ENCODE data around the gene UVSSA. TPM values are rescaled to one million over a fixed set of nuclear protein-coding genes. Genes with fewer than 3 reads are reported as not detected.

UVSSA gene
- polyA plus RNA-seq, 6 donors from 2014 or later: 2.0 to 5.6 (median 3.0) TPM

DNA sequence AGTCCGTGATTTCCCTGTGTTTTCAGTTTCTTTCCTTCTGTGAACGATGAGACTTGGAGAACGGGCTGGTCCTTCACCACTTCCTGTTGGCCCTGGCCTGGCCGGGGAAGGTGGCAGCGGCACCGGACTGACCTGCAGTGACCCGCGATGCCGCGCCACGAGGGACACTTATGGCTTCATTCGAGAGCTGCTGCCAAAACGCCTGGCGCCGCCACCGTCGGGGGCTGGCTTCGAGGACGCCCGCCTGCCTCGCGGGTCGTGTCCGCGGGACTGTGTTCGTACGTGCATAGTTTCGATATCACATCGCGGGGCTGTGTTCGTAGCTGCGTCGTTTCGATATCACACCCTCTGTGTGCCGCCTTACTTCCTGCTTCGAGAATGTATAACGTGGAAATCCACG lies 7.5 kb upstream of the UVSSA start:
- Mint-ChIP-seq H3K4me1 (peaks cover 2 to 11% (median 2%) of the 10 kb centered on the region in 3 donors), H3K36me3 (peaks cover 14 to 20% of the 10 kb centered on the region in 2 donors), H3K4me3 (no peak overlapping the region), H3K27ac (no peak overlapping the region), H3K9me3 (no peaks in the 10 kb centered on the region), H3K27me3 (no peaks in the 10 kb centered on the region)
- ATAC-seq (ENCODE audit: low read depth in 2 of 2) (no peak), DNase-seq (no peak)

DNA sequence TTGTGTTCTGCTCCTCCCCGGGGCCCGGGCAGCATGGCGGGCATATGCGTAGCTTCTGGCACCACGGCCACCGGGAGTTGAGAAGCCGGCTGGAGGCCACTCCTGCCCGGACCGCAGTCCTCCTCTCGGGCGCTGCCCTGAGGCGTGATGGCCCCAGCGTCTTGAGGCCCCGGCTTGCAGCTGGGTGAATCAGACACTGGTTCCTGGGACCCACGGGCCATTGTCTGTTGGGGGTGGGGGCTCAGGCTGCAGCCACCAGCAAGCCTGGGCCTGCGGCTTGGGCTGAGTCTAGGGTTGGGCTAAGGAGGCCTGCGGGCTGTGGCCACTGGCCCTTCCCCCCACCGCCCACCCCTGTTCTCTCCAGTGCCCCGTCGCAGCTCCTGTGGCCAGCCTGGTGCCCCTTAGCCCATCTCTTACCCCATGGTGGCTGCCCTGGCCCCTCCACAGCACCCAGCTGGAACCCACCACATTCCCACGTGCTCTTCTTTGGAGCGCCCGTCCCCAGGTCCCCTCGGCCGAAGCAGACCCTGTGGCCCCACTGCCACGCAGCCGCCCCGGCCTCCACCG lies 6.7 kb upstream of the UVSSA start:
- no peak for ATAC-seq (ENCODE audit: low read depth in 2 of 2)
- no peak for DNase-seq
- Mint-ChIP-seq H3K27me3 (no peaks in the 10 kb centered on the region), H3K9me3 (no peaks in the 10 kb centered on the region), H3K4me3 (no peak overlapping the region), H3K27ac (no peak overlapping the region), H3K4me1 (peaks cover 9 to 17% (median 10%) of the 10 kb centered on the region in 3 donors), H3K36me3 (peaks cover 14 to 20% of the 10 kb centered on the region in 2 donors)

DNA sequence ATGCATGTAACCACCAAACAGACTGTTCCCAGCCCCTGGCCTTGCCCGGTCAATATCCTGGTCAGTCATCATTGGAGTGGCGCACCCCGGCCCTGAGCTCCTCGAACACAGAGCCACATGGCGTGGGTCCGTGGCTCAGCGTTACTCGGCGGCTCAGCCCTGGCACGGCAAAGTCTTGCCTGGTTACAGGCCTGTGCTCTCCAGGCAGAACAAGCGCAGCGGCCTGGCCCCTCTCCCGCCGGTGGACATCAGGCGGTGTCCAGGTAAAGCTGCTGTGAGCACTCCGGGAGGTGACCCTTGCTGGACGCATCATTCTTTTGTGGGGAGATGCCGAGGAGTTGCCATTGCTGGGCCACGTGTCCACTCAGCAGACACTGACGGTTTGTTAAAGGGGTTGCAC lies 6.1 kb upstream of the UVSSA start:
- H3K36me3 Mint-ChIP-seq: peaks cover 14 to 20% of the 10 kb centered on the region in 2 donors
- no peak overlapping the region for H3K4me3 Mint-ChIP-seq
- peaks cover 14 to 21% (median 15%) of the 10 kb centered on the region in 3 donors for H3K4me1 Mint-ChIP-seq
- H3K27me3 Mint-ChIP-seq: no peaks in the 10 kb centered on the region
- no peaks in the 10 kb centered on the region for H3K9me3 Mint-ChIP-seq
- DNase-seq: no peak
- no peak overlapping the region for H3K27ac Mint-ChIP-seq
- no peak for ATAC-seq (ENCODE audit: low read depth in 2 of 2)

DNA sequence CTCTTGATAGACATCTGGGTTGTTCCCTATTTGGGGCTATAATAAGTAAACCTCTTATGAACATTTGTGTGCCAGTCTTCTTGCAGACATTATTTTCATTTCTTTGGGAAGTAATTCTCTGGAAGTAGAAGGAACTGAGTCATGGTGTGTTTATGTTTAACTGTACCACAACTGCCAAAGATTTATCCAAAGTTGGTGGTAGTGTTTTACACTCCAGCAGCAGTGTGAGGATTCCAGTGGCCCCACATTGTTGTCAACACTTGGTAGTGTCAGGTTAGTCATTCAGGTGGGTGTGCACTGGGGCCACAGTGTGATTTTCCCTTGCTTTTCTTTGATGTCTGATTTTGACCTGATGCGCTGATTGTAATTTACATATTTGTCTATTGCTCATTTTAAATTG lies 5.0 kb upstream of the UVSSA start:
- ATAC-seq (ENCODE audit: low read depth in 2 of 2) (no peak), DNase-seq (no peak)
- Mint-ChIP-seq H3K36me3 (peaks cover 13 to 17% of the 10 kb centered on the region in 2 donors), H3K27ac (no peak overlapping the region), H3K9me3 (no peaks in the 10 kb centered on the region), H3K4me3 (peak overlapping the region in 1 of 8 donors; percentile 24), H3K27me3 (no peaks in the 10 kb centered on the region), H3K4me1 (peaks cover 15 to 22% (median 17%) of the 10 kb centered on the region in 3 donors)

DNA sequence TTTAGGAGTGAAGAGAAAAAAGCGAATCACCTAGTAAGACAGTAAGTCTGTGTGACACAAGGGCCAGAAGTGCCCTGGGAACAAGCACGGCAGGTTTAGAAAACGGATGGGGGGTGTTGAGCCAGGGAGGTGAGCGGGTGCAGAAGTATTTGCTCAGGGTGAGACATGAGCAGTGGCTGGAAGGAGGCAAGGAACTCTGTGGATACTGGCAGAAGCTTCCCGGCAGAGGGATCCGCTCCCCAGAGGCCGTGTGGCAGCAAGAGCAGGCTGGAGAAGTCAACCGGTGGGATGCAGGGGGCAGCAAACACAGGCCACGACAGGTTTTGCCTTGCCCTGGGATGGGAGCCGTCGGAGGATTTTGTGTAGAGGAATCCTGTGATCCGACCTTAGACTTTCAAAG lies 2.3 kb upstream of the UVSSA start:
- H3K36me3 Mint-ChIP-seq: no peaks in the 10 kb centered on the region
- DNase-seq: no peak
- no peak for ATAC-seq (ENCODE audit: low read depth in 2 of 2)
- no peaks in the 10 kb centered on the region for H3K9me3 Mint-ChIP-seq
- no peaks in the 10 kb centered on the region for H3K27me3 Mint-ChIP-seq
- H3K4me1 Mint-ChIP-seq: peaks cover 26 to 33% (median 30%) of the 10 kb centered on the region in 3 donors
- peak overlapping the region; percentile 71 to 97 (median 88) for H3K4me3 Mint-ChIP-seq
- H3K27ac Mint-ChIP-seq: peak overlapping the region in 2 of 6 donors; percentile 86 to 94

DNA sequence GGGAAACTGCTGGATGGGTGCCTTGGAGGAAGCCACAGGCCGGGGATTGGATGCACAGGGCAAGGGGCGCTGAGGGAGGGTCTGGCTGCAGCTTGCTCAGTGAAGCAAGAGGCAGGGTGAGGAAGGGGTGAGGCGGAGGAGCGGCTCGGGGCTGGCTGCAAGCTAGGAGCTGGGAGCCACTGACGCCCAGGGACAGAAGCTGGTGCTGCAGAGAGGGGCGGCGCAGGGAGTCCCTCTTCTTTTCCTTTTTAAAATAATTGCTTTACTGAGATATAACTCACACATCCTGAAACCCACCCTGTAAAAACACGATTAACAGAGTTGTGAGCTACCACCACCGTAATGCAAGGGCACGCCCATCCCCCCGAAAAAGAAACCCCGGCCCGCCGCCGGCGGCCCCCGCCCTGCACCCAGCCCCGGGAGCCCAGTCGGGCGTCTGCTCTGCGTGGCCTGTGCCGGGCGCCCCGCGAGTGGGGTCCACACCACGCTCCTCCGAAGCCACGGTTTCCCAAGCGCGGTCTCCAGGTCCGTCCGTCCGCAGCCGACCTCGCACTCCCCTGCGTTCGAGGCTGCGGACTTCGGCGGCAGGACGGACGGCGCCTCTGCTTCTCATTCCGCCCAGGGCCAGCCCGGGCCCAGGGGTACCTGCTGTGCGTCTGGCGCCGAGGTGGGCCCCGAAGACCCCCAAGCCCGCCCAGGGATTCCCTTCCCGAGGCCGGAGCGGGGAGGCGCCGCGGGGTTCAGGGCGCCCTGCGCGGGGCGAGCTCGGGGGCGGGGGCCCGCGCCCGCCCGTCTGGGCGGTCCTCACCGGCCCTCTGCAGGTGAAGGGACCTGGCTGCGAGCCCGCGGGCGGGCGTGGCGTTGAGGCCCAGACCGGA lies 866 bp upstream of the UVSSA start:
- peak overlapping the region; percentile 85 to 97 (median 95) for H3K4me3 Mint-ChIP-seq
- ATAC-seq (ENCODE audit: low read depth in 2 of 2) (peak; percentile 26 to 27), DNase-seq (peak; percentile 30)
- peaks cover 22 to 33% (median 30%) of the 10 kb centered on the region in 3 donors for H3K4me1 Mint-ChIP-seq
- H3K27me3 Mint-ChIP-seq: no peaks in the 10 kb centered on the region
- no peaks in the 10 kb centered on the region for H3K9me3 Mint-ChIP-seq
- H3K36me3 Mint-ChIP-seq: no peaks in the 10 kb centered on the region
- peak overlapping the region; percentile 81 to 98 (median 93) for H3K27ac Mint-ChIP-seq

DNA sequence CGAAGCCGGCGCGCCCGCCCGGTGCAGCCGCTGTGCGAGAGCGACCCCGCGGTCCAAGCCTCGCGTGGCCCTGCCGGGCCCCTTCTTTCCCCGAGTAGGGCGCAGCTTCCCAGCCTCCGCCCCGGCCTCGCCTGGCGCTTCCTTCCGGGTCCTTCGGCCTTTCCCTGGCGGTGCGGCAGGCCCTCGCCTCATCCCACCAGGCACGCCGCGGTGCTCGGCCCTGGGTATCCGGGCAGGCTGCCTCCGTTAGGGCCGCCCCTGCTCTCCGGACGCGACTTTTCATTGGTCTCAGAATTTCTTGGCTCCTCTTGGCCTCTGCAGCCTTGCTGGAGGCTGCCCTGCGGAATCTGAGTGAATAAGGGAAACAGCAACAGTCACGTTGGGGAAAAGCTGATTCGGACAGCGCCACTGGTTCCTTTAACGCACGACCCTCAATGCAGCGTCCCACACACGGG lies 429 bp downstream of the UVSSA start:
- peaks cover 22 to 41% (median 37%) of the 10 kb centered on the region in 3 donors for H3K4me1 Mint-ChIP-seq
- H3K27me3 Mint-ChIP-seq: no peaks in the 10 kb centered on the region
- H3K9me3 Mint-ChIP-seq: no peaks in the 10 kb centered on the region
- ATAC-seq (ENCODE audit: low read depth in 2 of 2) (peak; percentile 17 to 18), DNase-seq (no peak)
- peak overlapping the region; percentile 49 to 94 (median 89) for H3K27ac Mint-ChIP-seq
- peak overlapping the region; percentile 83 to 95 (median 92) for H3K4me3 Mint-ChIP-seq
- H3K36me3 Mint-ChIP-seq: no peaks in the 10 kb centered on the region

DNA sequence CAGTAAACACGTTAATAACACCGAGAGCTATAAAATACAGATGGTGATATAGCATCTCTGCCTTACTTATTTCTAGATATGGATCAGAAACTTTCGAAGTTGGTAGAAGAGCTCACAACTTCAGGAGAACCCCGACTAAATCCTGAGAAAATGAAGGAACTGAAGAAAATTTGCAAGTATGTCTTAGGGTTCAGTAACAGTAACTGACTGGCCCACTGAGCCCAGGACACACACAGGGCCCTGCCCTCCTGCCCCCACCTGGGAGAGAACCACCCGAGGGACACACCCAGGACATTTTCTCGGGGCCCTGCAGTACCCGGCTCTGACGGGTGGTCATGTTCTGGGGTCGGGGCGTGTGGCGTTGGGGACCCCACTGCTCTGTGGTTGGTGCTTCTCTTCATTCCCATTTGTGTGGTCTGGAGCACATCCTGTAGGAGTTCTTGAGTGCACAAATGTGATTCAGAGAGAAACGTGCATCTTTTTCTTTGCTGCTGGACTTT lies 1.1 kb downstream of the UVSSA start:
- Mint-ChIP-seq H3K9me3 (no peaks in the 10 kb centered on the region), H3K27ac (peak overlapping the region in 5 of 6 donors; percentile 47 to 94 (median 81)), H3K4me1 (peaks cover 22 to 41% (median 37%) of the 10 kb centered on the region in 3 donors), H3K4me3 (peak overlapping the region; percentile 83 to 95 (median 92)), H3K36me3 (no peaks in the 10 kb centered on the region), H3K27me3 (no peaks in the 10 kb centered on the region)
- ATAC-seq (ENCODE audit: low read depth in 2 of 2) (no peak), DNase-seq (no peak)

DNA sequence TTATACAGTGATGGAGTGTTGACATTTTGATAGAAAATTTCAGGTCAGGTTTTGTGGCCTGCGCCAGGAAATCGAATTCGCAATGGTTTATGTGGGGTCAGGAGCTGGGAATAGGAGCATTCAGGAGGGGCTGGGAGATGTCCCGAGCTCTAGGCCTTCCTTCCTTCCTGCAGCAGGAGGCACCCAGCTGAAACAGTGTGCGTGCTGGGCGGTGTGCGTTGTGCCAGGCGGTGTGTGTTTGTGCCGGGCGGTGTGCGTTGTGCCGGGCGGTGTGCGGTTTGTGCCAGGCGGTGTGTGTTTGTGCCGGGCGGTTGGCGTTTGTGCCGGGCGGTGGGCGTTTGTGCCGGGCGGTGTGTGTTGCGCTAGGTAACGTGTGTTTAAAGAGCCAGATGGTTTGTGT lies 1.7 kb downstream of the UVSSA start:
- no peaks in the 10 kb centered on the region for H3K9me3 Mint-ChIP-seq
- H3K36me3 Mint-ChIP-seq: no peaks in the 10 kb centered on the region
- ATAC-seq (ENCODE audit: low read depth in 2 of 2): no peak
- H3K4me1 Mint-ChIP-seq: peaks cover 22 to 41% (median 37%) of the 10 kb centered on the region in 3 donors
- H3K4me3 Mint-ChIP-seq: peak overlapping the region in 6 of 8 donors; percentile 63 to 95 (median 88)
- no peaks in the 10 kb centered on the region for H3K27me3 Mint-ChIP-seq
- peak overlapping the region in 2 of 6 donors; percentile 67 to 81 for H3K27ac Mint-ChIP-seq
- DNase-seq: no peak

DNA sequence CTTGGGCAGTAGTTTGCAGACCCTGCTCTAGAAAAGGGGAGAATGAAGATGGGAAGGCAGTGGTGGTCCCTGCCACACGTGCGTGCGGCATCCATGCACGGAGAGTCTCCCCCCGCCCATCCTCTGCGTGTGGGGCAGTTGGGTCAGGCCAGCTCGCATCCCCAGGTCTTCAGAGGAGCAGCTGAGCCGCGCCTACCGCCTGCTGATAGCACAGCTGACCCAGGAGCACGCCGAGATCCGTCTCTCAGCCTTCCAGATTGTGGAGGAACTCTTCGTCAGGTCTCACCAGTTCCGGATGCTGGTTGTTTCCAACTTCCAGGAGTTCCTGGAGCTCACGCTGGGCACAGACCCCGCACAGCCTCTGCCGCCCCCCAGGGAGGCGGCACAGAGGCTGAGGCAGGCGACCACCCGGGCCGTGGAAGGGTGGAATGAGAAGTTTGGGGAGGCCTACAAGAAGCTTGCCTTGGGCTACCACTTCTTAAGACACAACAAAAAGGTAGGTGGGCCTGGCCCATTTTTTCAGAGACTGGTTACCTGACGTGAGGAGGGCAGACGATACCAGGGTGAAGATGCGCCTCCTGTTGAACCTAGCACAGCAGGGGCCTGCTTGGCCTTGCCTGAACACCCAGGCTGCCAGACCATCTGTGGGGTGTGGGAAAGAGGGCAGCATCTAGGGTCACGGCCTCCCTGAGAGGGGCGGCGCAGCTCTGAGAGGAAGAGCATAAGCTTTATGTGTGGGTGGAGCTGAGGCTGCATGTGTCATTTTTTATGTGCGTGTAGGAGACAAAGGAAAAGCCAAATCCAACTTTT lies 2.6 kb downstream of the UVSSA start:
- H3K27ac Mint-ChIP-seq: peak overlapping the region in 3 of 6 donors; percentile 13 to 81 (median 57)
- no peaks in the 10 kb centered on the region for H3K27me3 Mint-ChIP-seq
- H3K4me1 Mint-ChIP-seq: peaks cover 20 to 38% (median 35%) of the 10 kb centered on the region in 3 donors
- H3K9me3 Mint-ChIP-seq: no peaks in the 10 kb centered on the region
- H3K36me3 Mint-ChIP-seq: no peaks in the 10 kb centered on the region
- H3K4me3 Mint-ChIP-seq: peak overlapping the region in 3 of 8 donors; percentile 16 to 91 (median 85)
- DNase-seq (no peak), ATAC-seq (ENCODE audit: low read depth in 2 of 2) (no peak)

DNA sequence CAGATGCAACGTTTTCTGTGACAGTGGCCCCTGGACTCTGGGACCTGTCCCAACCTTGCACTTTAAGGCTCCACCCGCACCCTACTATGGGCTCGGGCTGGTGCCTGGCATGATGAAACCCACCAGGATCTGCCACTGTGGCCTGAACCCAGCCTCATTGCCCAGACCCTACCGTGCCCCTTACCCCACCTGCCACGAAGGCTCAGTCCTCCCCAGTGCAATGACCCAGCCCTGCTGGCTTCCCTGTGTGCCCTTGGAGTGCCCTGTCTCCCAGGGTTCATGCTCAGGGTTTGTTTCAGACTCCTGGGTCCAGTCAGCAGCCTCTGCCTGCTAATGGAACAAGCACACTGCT lies 3.1 kb downstream of the UVSSA start:
- H3K4me3 Mint-ChIP-seq: peak overlapping the region in 2 of 8 donors; percentile 10 to 91
- ATAC-seq (ENCODE audit: low read depth in 2 of 2): no peak
- no peaks in the 10 kb centered on the region for H3K9me3 Mint-ChIP-seq
- DNase-seq: no peak
- no peaks in the 10 kb centered on the region for H3K36me3 Mint-ChIP-seq
- peak overlapping the region in 2 of 6 donors; percentile 54 to 57 for H3K27ac Mint-ChIP-seq
- H3K4me1 Mint-ChIP-seq: peaks cover 15 to 32% (median 29%) of the 10 kb centered on the region in 3 donors
- no peaks in the 10 kb centered on the region for H3K27me3 Mint-ChIP-seq

DNA sequence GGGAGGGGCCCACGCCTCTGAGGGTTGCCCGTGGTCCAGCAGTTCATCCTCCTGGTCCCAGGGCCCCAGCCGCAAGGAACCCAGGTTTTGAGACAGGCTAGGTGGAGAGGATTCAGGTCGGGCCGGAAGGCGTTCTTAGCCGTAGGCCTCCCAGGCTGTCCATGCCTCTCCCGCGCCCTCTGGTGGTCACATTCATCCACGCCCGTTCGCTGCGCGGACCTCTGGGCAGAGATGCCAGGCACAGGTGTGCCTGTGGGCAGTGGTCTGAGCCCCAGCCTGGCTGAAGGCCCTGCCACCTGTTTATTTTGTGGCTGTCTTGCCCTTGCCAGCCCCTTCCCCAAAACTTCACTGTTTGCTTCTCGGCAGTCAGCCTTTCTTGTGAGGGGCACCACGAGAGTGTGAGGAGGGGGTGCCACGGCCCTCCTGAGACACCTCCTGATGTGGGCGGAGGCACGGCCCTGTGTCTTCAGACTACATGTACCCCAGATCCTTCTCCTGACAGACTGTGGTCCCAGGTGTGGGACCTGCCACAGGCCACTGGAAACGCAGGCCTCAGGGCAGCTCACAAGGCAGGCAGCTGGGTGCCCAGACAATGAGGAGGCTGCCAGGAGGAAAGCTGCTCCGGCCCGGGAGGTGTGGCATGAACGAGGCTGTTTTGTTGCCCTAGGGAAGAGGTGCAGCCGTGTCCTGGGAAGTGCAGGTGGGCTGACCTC lies 5.0 kb downstream of the UVSSA start:
- peak; percentile 23 to 32 for ATAC-seq (ENCODE audit: low read depth in 2 of 2)
- Mint-ChIP-seq H3K4me1 (peaks cover 10 to 26% (median 25%) of the 10 kb centered on the region in 3 donors), H3K9me3 (no peaks in the 10 kb centered on the region), H3K27me3 (no peaks in the 10 kb centered on the region), H3K4me3 (peak overlapping the region in 2 of 8 donors; percentile 15 to 40), H3K27ac (peak overlapping the region in 3 of 6 donors; percentile 10 to 80 (median 27)), H3K36me3 (no peaks in the 10 kb centered on the region)
- peak; percentile 80 for DNase-seq

Data from naive B cell (primary cell).